HepG2 (cell line): Measurements from ENCODE around the gene OR2M7. TPM values are rescaled to one million over a fixed set of nuclear protein-coding genes. Genes with fewer than 3 reads are reported as not detected.

ENCODE experiments used
- ATAC-seq: fragments of 200-7000 bp; cut with Tn5 transposase; 3 replicates; pipeline ENCODE4 v1.9.1; 2020; ENCODE audit warnings: mild to moderate bottlenecking, moderate library complexity
- BruUV-seq: library from RNA; stranded (reverse); fragments of 400-500 nt; replicated peaks from 2 replicates; lab custom pipeline; 2021; lab: Mats Ljungman, UMichigan
- CTCF ChIA-PET: fragments of 300-600 bp; formaldehyde crosslinking; extraction: SDS; loops from one replicate; lab custom pipeline; 2021; ENCODE audit warnings: low total read pairs, inconsistent platforms, low intra/inter-chr PET ratio; lab: Yijun Ruan, JAX
- POLR2A ChIA-PET: fragments of 350-600 bp; sonication (Branson Sonifier 250); formaldehyde crosslinking; loops from one replicate; lab custom pipeline; 2020; ENCODE audit warnings: antibody characterized with exemption, inconsistent platforms; lab: Yijun Ruan, JAX
- DNase-seq: peaks from one replicate; pipeline ENCODE4 v3.0.0-alpha.2; 2015; ENCODE audit warnings: low spot score
- FAIRE-seq: peaks from 3 replicates; lab custom pipeline; 2011; peaks lifted over from hg19 to GRCh38; lab: Jason Lieb, UNC
- H2AFZ ChIP-seq: one replicate; pipeline ENCODE4 v1.6.1; 2011; ENCODE audit warnings: low read length, inconsistent platforms
- H3K27ac ChIP-seq: fragments of 300-600 bp; 3 replicates; pipeline ENCODE4 v1.8.0; 2011; ENCODE audit warnings: mixed run types, mild to moderate bottlenecking, mixed read lengths, low read length, inconsistent platforms; ENCODE audit not compliant: insufficient read depth; ENCODE audit errors: extremely low read length
- H3K27me3 ChIP-seq, 2 experiments: fragments of 200-600 bp in 1 of 2; 2 replicates in 1 of 2; 3 replicates in 1 of 2; pipeline versions ENCODE4 v1.6.0 to v1.8.0; 2011; ENCODE audit warnings: low read length in 2 of 2, mild to moderate bottlenecking in 2 of 2, moderate library complexity in 2 of 2, inconsistent platforms in 1 of 2; ENCODE audit not compliant: insufficient read depth in 2 of 2, control insufficient read depth in 1 of 2
- H3K36me3 ChIP-seq, 2 experiments: fragments of 200-600 bp in 1 of 2; replicated peaks in 1 of 2; 2 replicates in 1 of 2; 3 replicates in 1 of 2; pipeline versions ENCODE4 v1.5.1 to v1.8.0; 2011; ENCODE audit warnings: low read length in 2 of 2, inconsistent platforms in 1 of 2; ENCODE audit not compliant: insufficient read depth in 2 of 2, control insufficient read depth in 1 of 2
- H3K4me1 ChIP-seq: 2 replicates; pipeline ENCODE4 v1.5.1; 2012; ENCODE audit warnings: low read length, inconsistent platforms; ENCODE audit not compliant: insufficient read depth
- H3K4me2 ChIP-seq: 2 replicates; pipeline ENCODE4 v1.6.0; 2011; ENCODE audit warnings: low read depth, low read length, inconsistent platforms
- H3K4me3 ChIP-seq, 3 experiments: fragments of 200-600 bp in 1 of 3; sonication (generic), shearing (Covaris generic) in 1 of 3; replicated peaks in 1 of 3; 2 replicates each; pipeline ENCODE4 v1.5.1; 2011 to 2016; ENCODE audit warnings: low read length in 3 of 3, inconsistent platforms in 2 of 3, low read depth in 2 of 3, mild to moderate bottlenecking in 2 of 3, control low read depth in 1 of 3, mixed read lengths in 1 of 3; ENCODE audit not compliant: insufficient read depth in 1 of 3
- H3K79me2 ChIP-seq: one replicate; pipeline ENCODE4 v1.6.1; 2011; ENCODE audit warnings: low read length, inconsistent platforms; ENCODE audit not compliant: insufficient read depth
- H3K9ac ChIP-seq: 2 replicates; pipeline ENCODE4 v1.6.0; 2011; ENCODE audit warnings: mild to moderate bottlenecking, low read depth, low read length, inconsistent platforms; ENCODE audit not compliant: insufficient read depth
- H3K9me3 ChIP-seq: 2 replicates; pipeline ENCODE4 v1.5.1; 2012; ENCODE audit warnings: mild to moderate bottlenecking, low read length
- H4K20me1 ChIP-seq: 2 replicates; pipeline ENCODE4 v1.6.0; 2011; ENCODE audit warnings: inconsistent platforms, mild to moderate bottlenecking, low read length, moderate library complexity; ENCODE audit not compliant: insufficient read depth
- EZH2 ChIP-seq: conservative IDR thresholded peaks from 2 replicates; pipeline ENCODE4 v1.6.1; 2012; ENCODE audit warnings: mild to moderate bottlenecking, low read depth, low read length, moderate library complexity
- HHEX ChIP-seq: IDR thresholded peaks from 2 replicates; pipeline ENCODE4 v1.6.1; 2016; ENCODE audit warnings: control low read depth
- SRF ChIP-seq: IDR thresholded peaks from 2 replicates; pipeline ENCODE4 v1.6.1; 2011; ENCODE audit warnings: mild to moderate bottlenecking, low read depth, low read length, moderate library complexity
- SRSF1 ChIP-seq: fragments of 200-400 bp; formaldehyde crosslinking; optimal IDR thresholded peaks from 2 replicates; pipeline ENCODE3; 2017; ENCODE audit warnings: mild to moderate bottlenecking, low read depth, low read length, moderate library complexity
- TOPORS ChIP-seq: sonication (generic); formaldehyde crosslinking; IDR thresholded peaks from 2 replicates; pipeline ENCODE4 v1.8.0; 2023; ENCODE audit warnings: mild to moderate bottlenecking, missing genetic modification reagents
- UBTF ChIP-seq: sonication (generic); formaldehyde crosslinking; IDR thresholded peaks from 2 replicates; pipeline ENCODE4 v1.4.0; 2020; ENCODE audit warnings: mild to moderate bottlenecking, missing genetic modification reagents
- ZNF678 ChIP-seq: sonication (generic); formaldehyde crosslinking; IDR thresholded peaks from 2 replicates; pipeline ENCODE4 v1.4.0; 2020; ENCODE audit warnings: mild to moderate bottlenecking, missing genetic modification reagents
- WGBS: methylation state at CpG from one replicate; pipeline ENCODE4 v1.1.6; 2017; ENCODE audit warnings: low lambda C conversion rate; 5-methylcytosine and 5-hydroxymethylcytosine counted together
- in situ Hi-C: cut with HindIII; loops from 2 replicates; pipeline ENCODE4 v1.10.0; 2017; ENCODE audit warnings: low pct_unique_long_range_greater_than_20kb; ENCODE audit not compliant: extremely low pct_ligation_motif_present
- intact Hi-C: fragments of 100-400 bp; cut with micrococcal nuclease; formaldehyde crosslinking; loops from one replicate; pipeline ENCODE4 v1.10.0; 2022; ENCODE audit not compliant: unreplicated experiment
- polyA plus RNA-seq, 8 experiments: library from polyadenylated mRNA; depleted of rRNA in 3 of 8; stranded (reverse) in 7 of 8; unstranded in 1 of 8; fragments of >200 nt; fragmentation: Illumina TruSeq in 4 of 8; extraction: Trizol in 4 of 8; gene quantifications; 2 replicates each; pipeline versions ENCODE4 v1.2.1 to v1.2.3, GENCODE V29; 2011 to 2016; ENCODE audit warnings: low read depth in 4 of 8, missing spikeins in 1 of 8, mixed read lengths in 1 of 8; ENCODE audit not compliant: insufficient read depth in 1 of 8
- total RNA-seq, 5 experiments: library from RNA; depleted of rRNA; stranded (reverse); fragments of >200 nt; fragmentation: Illumina TruSeq; extraction: Trizol; gene quantifications; 2 replicates each; pipeline ENCODE4 v1.2.3, GENCODE V29; 2016; ENCODE audit warnings: low read depth in 1 of 5

Gene OR2M7
- total and polyA plus RNA-seq, 2 of the 13 experiments (the other 11 are each of a cell fraction or from before 2014, with no cell fraction given): not detected

GRCh38 chr1:248373761-248374160 is 49.4 kb upstream of the OR2M7 start (continued):
- no peak for TF ChIP-seq UBTF

- TF ChIP-seq SRF (no peak), EZH2 (no peak), ZNF678 (no peak)
- no peak overlapping the region for H3K4me3 ChIP-seq
- ChIA-PET CTCF (no interaction called here), POLR2A (no interaction called here)
- H4K20me1 ChIP-seq: no peaks in the 10 kb centered on the region
- no peak overlapping the region for H3K9ac ChIP-seq
- H3K36me3 ChIP-seq: no peaks in the 10 kb centered on the region
- no peak overlapping the region for H3K27ac ChIP-seq
- intact Hi-C loops (no loop called here), in situ Hi-C loops (no loop called here)
- no peaks in the 10 kb centered on the region for H3K79me2 ChIP-seq
- DNase-seq: no peak
- no TSS peak for BruUV-seq
- no peaks in the 10 kb centered on the region for H3K4me1 ChIP-seq
- H2AFZ ChIP-seq: no peak overlapping the region
- H3K4me2 ChIP-seq: no peak overlapping the region
- no peaks in the 10 kb centered on the region for H3K27me3 ChIP-seq
- ATAC-seq: no peak
- 0% methylated on average over 5 of the region's 5 CpGs for WGBS
- no peak for FAIRE-seq
- peaks cover 39% of the 10 kb centered on the region for H3K9me3 ChIP-seq
These were observed 48.0 kb upstream of the OR2M7 start for GRCh38 chr1:248372394-248372793.

GRCh38 chr1:248366609-248367008 is 42.2 kb upstream of the OR2M7 start:
- Histone ChIP-seq H3K9ac (no peak overlapping the region), H2AFZ (no peak overlapping the region), H3K36me3 (no peaks in the 10 kb centered on the region), H3K4me1 (no peaks in the 10 kb centered on the region), H3K27ac (no peak overlapping the region), H3K79me2 (no peaks in the 10 kb centered on the region), H3K27me3 (no peaks in the 10 kb centered on the region), H3K4me2 (no peak overlapping the region), H3K9me3 (peaks cover 19% of the 10 kb centered on the region), H4K20me1 (no peaks in the 10 kb centered on the region), H3K4me3 (no peak overlapping the region)
- ChIA-PET POLR2A (no interaction called here), CTCF (no interaction called here)
- no peak for FAIRE-seq
- intact Hi-C loops: no loop called here
- ATAC-seq: no peak
- DNase-seq: no peak
- no TSS peak for BruUV-seq
- in situ Hi-C loops: no loop called here
- no peak for TF ChIP-seq SRSF1
- TF ChIP-seq TOPORS (CRISPR knock-in tag): no peak
- no peak for TF ChIP-seq HHEX (CRISPR knock-in tag)
